GM18520 (cell line): Measurements from ENCODE around the gene HCRT.
"Not testable (repeated sequence)": the region's sequence is repeated elsewhere in the genome, so short reads cannot be mapped to it uniquely, and the experiment has no call there.

Experiments used
- ATAC-seq: cut with Tn5 transposase; IDR thresholded peaks from one replicate; pipeline ENCODE4 v1.9.1; 2021; ENCODE audit not compliant: unreplicated experiment

Gene HCRT

GRCh38 chr17:42198897-42199296 is 13.6 kb upstream of the HCRT start:
- no peak for ATAC-seq

GRCh38 chr17:42197564-42198156 is 12.4 kb upstream of the HCRT start:
- ATAC-seq = no peak

GRCh38 chr17:42193969-42194899 is 9.0 kb upstream of the HCRT start, which contains the start of gene GHDC:
TSS of gene GHDC (minus strand) at chr17:42194494. CDS start at chr17:42193581, 913 bp downstream.
- peak; percentile 59 for ATAC-seq

- ATAC-seq = no peak
Observed at GRCh38 chr17:42193216-42193968, 8.1 kb upstream of the HCRT start.

GRCh38 chr17:42192189-42193126 is 7.2 kb upstream of the HCRT start:
- no peak for ATAC-seq

GRCh38 chr17:42191275-42191608 is 6.0 kb upstream of the HCRT start:
- ATAC-seq = no peak

GRCh38 chr17:42190491-42191274 is 5.4 kb upstream of the HCRT start:
- no peak for ATAC-seq

GRCh38 chr17:42189651-42189965 is 4.4 kb upstream of the HCRT start:
- no peak for ATAC-seq

- no peak for ATAC-seq
Observed at GRCh38 chr17:42188749-42189650, 3.7 kb upstream of the HCRT start.

GRCh38 chr17:42187833-42188232 is 2.6 kb upstream of the HCRT start:
- ATAC-seq = no peak

GRCh38 chr17:42186191-42186590 is 939 bp upstream of the HCRT start:
- ATAC-seq = not testable (repeated sequence)

GRCh38 chr17:42185621-42185930 is 324 bp upstream of the HCRT start:
- no peak for ATAC-seq

GRCh38 chr17:42183741-42184711 is 1.2 kb downstream of the HCRT start:
- ATAC-seq = peak; percentile 60

GRCh38 chr17:42182927-42183734 is 2.1 kb downstream of the HCRT start:
- ATAC-seq = no peak

GRCh38 chr17:42181851-42182207 is 3.4 kb downstream of the HCRT start:
- no peak for ATAC-seq

- ATAC-seq = peak; percentile 46
Observed at GRCh38 chr17:42180922-42181850, 4.1 kb downstream of the HCRT start, which contains the start of gene KCNH4. TSS of gene KCNH4 (minus strand) at chr17:42181142. CDS start at chr17:42180945, 197 bp downstream.
